Colonic mucosa (tissue), 4 donors: ENCODE results near the gene OSM. TPM values are rescaled to one million over a fixed set of nuclear protein-coding genes. Genes with fewer than 3 reads are reported as not detected.

ENCODE experiments used
- DNase-seq: peaks from one replicate; pipeline ENCODE4 v3.0.0-alpha.2; 2020
- H3K27ac ChIP-seq: fragments of 200-600 bp; one replicate; pipeline ENCODE4 v1.8.0; 2021
- H3K27me3 ChIP-seq: fragments of 200-600 bp; one replicate; pipeline ENCODE4 v1.8.0; 2021
- H3K36me3 ChIP-seq: fragments of 200-600 bp; one replicate; pipeline ENCODE4 v1.8.0; 2021
- H3K4me1 ChIP-seq: fragments of 200-600 bp; one replicate; pipeline ENCODE4 v1.8.0; 2021; ENCODE audit warnings: mild to moderate bottlenecking
- H3K4me3 ChIP-seq: fragments of 200-600 bp; one replicate; pipeline ENCODE4 v1.8.0; 2021
- H3K9ac ChIP-seq, 2 donors: one replicate each; pipeline ENCODE4 v1.7.0; 2013; ENCODE audit warnings: control low read depth in 2 of 2, low read depth in 2 of 2, low read length in 2 of 2
- H3K9me3 ChIP-seq: fragments of 200-600 bp; one replicate; pipeline ENCODE4 v1.8.0; 2021
- intact Hi-C: fragments of 100-400 bp; cut with DNase I; formaldehyde crosslinking; loops from one replicate; pipeline ENCODE4 v1.14.1; 2022
- total RNA-seq, 2 donors: library from RNA; stranded (reverse); fragmentation: NEBNext Ultra II Directional in 1 of 2; extraction: Animal tissue kit (Norgen Biotek cat#: 25700) in 1 of 2; gene quantifications; one replicate each; pipeline ENCODE4 v1.2.1, GENCODE V29; 2021
- TF ChIP-seq, protein P1 (sequence below): fragments of 200-600 bp; IDR thresholded peaks from one replicate; pipeline ENCODE4 v1.8.0; 2022; ENCODE audit warnings: antibody characterized with exemption, mild to moderate bottlenecking
- donor health status: healthy.
- donor health status: DM: no; HTN: no; CAD: no.
- donor health status: DM: no; HTN: no; CAD: no.

OSM gene
- total RNA-seq, 2 donors from 2014 or later: 0.21 to 0.44 TPM

DNA sequence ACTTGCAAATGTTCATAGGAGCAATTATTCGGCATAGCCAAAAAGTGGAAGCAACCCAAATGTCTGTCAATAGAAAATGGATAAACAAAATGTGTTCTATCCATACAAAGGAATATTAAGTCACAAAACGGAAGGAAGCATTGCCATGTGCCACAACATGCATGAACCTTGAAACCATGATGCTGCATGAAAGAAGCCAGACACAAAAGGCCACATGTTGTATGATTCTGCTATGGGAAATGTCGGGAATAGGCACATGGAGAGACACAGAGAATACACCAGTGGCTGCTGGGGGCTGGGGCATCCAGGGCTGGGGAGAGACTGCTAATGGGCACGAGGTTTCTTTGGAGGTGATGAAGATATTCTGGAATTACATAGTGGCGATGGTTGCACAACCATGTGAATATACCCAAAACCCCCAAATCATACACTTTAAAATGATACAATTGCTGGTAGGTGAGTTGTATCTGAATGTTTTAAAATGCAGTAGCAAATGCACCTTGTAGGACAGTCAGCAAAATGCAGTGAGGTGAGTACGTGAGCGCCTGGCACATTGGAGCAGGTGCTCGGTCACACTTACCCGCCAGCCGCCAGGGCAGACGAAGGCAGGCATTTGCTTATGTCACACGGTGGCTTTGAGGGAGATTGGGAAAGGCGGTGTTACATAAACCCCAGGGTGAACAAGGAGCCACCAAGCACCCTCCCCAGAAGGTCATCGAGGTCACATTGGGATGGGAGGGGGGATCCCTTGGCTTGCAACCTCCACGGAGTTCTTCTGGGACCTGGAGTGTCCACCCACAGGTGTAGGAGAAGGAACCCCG is 6.3 kb upstream of the OSM start:
- Histone ChIP-seq H3K27ac (no peak overlapping the region), H3K4me3 (no peak overlapping the region), H3K36me3 (no peaks in the 10 kb centered on the region), H3K9me3 (no peaks in the 10 kb centered on the region), H3K27me3 (no peaks in the 10 kb centered on the region), H3K9ac (no peak overlapping the region), H3K4me1 (no peaks in the 10 kb centered on the region)
- TF ChIP-seq, protein P1, sequence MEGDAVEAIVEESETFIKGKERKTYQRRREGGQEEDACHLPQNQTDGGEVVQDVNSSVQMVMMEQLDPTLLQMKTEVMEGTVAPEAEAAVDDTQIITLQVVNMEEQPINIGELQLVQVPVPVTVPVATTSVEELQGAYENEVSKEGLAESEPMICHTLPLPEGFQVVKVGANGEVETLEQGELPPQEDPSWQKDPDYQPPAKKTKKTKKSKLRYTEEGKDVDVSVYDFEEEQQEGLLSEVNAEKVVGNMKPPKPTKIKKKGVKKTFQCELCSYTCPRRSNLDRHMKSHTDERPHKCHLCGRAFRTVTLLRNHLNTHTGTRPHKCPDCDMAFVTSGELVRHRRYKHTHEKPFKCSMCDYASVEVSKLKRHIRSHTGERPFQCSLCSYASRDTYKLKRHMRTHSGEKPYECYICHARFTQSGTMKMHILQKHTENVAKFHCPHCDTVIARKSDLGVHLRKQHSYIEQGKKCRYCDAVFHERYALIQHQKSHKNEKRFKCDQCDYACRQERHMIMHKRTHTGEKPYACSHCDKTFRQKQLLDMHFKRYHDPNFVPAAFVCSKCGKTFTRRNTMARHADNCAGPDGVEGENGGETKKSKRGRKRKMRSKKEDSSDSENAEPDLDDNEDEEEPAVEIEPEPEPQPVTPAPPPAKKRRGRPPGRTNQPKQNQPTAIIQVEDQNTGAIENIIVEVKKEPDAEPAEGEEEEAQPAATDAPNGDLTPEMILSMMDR: no peak
- DNase-seq: no peak
- intact Hi-C loops: no loop called here

DNA sequence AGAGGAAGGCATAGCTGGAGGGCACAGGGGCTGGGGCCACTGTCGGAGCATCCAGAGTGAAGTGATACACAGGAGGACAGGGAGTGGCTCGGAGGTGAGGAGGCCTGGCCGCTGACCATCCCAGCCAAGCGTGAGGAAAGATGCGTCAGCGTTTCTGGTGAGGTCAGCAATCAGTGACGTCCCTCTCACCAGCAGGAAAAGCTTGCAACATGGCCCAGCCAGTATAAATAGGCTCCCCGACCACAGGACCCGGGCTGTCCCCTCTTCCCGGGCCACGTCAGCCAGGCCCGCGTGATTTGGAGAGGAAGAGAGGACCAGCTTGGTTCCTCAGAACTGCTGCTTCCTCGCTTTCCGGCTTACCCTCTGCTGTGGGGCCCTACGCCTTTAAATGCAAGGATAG is 4.2 kb upstream of the OSM start:
- Histone ChIP-seq H3K27ac (no peak overlapping the region), H3K9ac (no peak overlapping the region), H3K27me3 (no peaks in the 10 kb centered on the region), H3K4me1 (no peaks in the 10 kb centered on the region), H3K9me3 (no peaks in the 10 kb centered on the region), H3K4me3 (no peak overlapping the region), H3K36me3 (no peaks in the 10 kb centered on the region)
- TF ChIP-seq, protein P1: no peak
- DNase-seq: peak; percentile 56
- intact Hi-C loops: no loop called here

GRCh38 chr22:30268331-30268730 is 1.7 kb upstream of the OSM start:
- Histone ChIP-seq H3K27ac (no peak overlapping the region), H3K27me3 (no peaks in the 10 kb centered on the region), H3K9me3 (no peaks in the 10 kb centered on the region), H3K9ac (no peak overlapping the region), H3K4me3 (no peak overlapping the region), H3K36me3 (no peaks in the 10 kb centered on the region), H3K4me1 (no peaks in the 10 kb centered on the region)
- TF ChIP-seq, protein P1: no peak
- no peak for DNase-seq
- intact Hi-C loops: loop anchor here (10.0 kb wide), 1 partner anchor 216 kb away; no protein-coding TSS in a partner anchor

DNA sequence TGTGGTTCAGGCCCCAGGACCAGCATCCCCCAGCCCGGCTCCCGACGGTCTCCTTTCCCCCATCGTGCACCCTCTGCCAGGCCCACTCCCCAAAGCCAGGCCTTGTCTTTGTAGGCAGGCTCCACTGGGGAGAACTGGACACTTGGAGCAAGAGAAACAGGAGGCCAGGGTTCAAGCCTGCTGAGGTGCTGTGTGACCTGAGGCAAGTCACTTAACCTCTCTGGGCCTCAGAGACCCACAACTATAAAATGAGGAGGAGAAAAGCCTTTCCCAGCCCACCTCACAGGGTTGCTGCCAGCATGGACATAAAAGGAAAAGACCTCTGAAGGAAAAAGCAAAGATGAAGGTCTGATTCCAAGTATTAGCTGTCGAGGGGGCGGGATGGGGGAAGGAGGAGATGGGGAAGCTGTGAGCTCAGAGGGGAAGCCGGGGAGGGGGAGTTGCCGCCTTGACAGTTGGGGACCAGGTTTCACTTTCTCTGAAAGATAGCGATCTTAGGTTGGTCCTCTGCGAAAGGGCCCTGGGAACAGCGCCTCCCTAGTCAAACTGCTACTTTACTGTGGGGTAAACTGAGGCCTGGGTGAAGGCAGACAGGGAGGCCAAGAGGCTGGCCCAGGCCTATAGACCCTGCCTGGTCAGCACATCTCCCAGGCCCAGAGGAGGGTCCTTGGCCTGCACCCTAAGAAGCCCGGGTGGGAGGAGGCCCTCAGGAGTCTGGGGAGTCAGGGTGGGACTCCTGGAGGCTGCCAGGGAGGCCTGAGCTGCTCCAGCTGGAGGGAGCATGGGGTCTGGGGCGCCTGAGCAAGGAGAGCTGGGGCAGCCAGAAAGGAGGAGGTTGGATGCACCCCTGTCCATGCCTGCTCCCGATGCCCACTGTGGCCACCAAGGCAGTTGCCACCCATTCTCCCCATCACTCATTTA is 991 bp upstream of the OSM start:
- Histone ChIP-seq H3K9ac (peak overlapping the region in 1 of 2 donors; percentile 49), H3K4me3 (no peak overlapping the region), H3K36me3 (no peaks in the 10 kb centered on the region), H3K4me1 (no peaks in the 10 kb centered on the region), H3K9me3 (no peaks in the 10 kb centered on the region), H3K27ac (peak overlapping the region; percentile 71), H3K27me3 (no peaks in the 10 kb centered on the region)
- no peak for DNase-seq
- intact Hi-C loops: loop anchor here (10.0 kb wide), 1 partner anchor 217 kb away; no protein-coding TSS in a partner anchor
- TF ChIP-seq, protein P1: no peak

DNA sequence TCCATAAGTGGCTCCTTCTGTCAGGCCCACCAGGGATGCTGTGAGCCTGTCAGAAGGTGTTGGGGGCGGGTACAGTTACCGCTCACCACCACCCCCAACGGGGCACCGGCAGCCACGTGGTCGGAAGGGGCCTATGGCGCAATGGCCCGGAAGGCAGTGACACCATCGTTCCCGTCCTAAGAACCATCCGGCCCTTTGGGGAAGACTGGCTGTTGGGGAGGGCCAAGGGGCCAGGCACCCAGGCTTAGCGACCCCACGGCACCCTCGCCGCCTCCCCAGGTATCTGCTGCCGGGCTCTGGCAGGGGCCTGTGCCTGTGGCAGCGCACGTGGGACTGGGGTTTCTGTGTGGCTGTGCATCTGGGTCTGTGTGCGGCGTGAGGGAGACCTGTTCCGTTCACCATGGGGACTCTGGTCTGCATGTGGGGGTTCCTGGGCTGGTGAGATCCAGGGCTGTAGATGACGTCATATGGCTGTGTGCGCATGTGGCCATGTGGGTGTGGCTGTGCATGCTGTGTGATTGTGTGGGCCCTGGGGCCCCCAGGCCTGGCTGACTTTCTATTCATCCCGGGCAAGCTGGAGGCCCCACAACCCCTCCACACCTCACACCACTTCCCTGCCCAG is 717 bp downstream of the OSM start:
- intact Hi-C loops: loop anchor here (10.0 kb wide), 1 partner anchor 219 kb away; no protein-coding TSS in a partner anchor
- Histone ChIP-seq H3K36me3 (no peaks in the 10 kb centered on the region), H3K27ac (peak overlapping the region; percentile 71), H3K9ac (peak overlapping the region; percentile 58 to 62), H3K4me3 (peak overlapping the region; percentile 32), H3K27me3 (no peaks in the 10 kb centered on the region), H3K4me1 (no peaks in the 10 kb centered on the region), H3K9me3 (no peaks in the 10 kb centered on the region)
- DNase-seq: peak; percentile 52
- TF ChIP-seq, protein P1: no peak
